HepG2 (cell line): ENCODE measurements around the gene CREBZF. TPM values are rescaled to one million over a fixed set of nuclear protein-coding genes. Genes with fewer than 3 reads are reported as not detected.

Experiments
- ARNT2 ChIP-seq: sonication (generic); formaldehyde crosslinking; IDR thresholded peaks from 2 replicates; pipeline ENCODE4 v1.8.0; 2022; ENCODE audit warnings: mild to moderate bottlenecking, low read depth, missing genetic modification reagents, moderate library complexity
- ASH2L ChIP-seq: fragments of 300-600, 200-600 bp; sonication (generic); IDR thresholded peaks from 2 replicates; pipeline ENCODE4 v1.7.0; 2017; ENCODE audit warnings: low read depth, mild to moderate bottlenecking, moderate library complexity, mixed read lengths, low read length; ENCODE audit not compliant: insufficient read length
- EEA1 ChIP-seq: sonication (generic); formaldehyde crosslinking; IDR thresholded peaks from 2 replicates; pipeline ENCODE4 v1.5.1; 2020; ENCODE audit warnings: mild to moderate bottlenecking, missing genetic modification reagents, borderline replicate concordance
- ESRRA ChIP-seq: sonication (generic); formaldehyde crosslinking; IDR thresholded peaks from 2 replicates; pipeline ENCODE4 v1.5.1; 2020; ENCODE audit warnings: mild to moderate bottlenecking, low read depth, missing genetic modification reagents
- HDAC2 ChIP-seq: sonication (generic); formaldehyde crosslinking; IDR thresholded peaks from 2 replicates; pipeline ENCODE4 v1.4.0; 2020; ENCODE audit warnings: missing genetic modification reagents
- KLF11 ChIP-seq: IDR thresholded peaks from 2 replicates; pipeline ENCODE4 v1.6.1; 2016; ENCODE audit warnings: missing compliant biosample characterization
- KLF15 ChIP-seq: sonication (generic); formaldehyde crosslinking; IDR thresholded peaks from 2 replicates; pipeline ENCODE4 v1.8.1; 2023; ENCODE audit warnings: borderline replicate concordance, mild to moderate bottlenecking, inconsistent platforms, missing genetic modification reagents, mixed read lengths
- MTA3 ChIP-seq: sonication (generic); formaldehyde crosslinking; IDR thresholded peaks from 2 replicates; pipeline ENCODE4 v1.4.0; 2020; ENCODE audit warnings: missing genetic modification reagents
- RFXANK ChIP-seq: IDR thresholded peaks from 2 replicates; pipeline ENCODE4 v1.6.1; 2016
- SMARCE1 ChIP-seq: fragments of 450-650 bp; IDR thresholded peaks from 2 replicates; pipeline ENCODE4 v1.6.1; 2017; ENCODE audit warnings: borderline replicate concordance
- TGIF2 ChIP-seq: IDR thresholded peaks from 2 replicates; pipeline ENCODE4 v1.6.1; 2016; ENCODE audit warnings: control low read depth, missing compliant biosample characterization
- TRIM24 ChIP-seq: sonication (generic); formaldehyde crosslinking; IDR thresholded peaks from 2 replicates; pipeline ENCODE4 v1.8.0; 2022; ENCODE audit warnings: mild to moderate bottlenecking, missing genetic modification reagents
- TSC22D2 ChIP-seq: sonication (generic); formaldehyde crosslinking; IDR thresholded peaks from 2 replicates; pipeline ENCODE4 v1.5.1; 2020; ENCODE audit warnings: missing genetic modification reagents, mild to moderate bottlenecking, borderline replicate concordance
- ZNF12 ChIP-seq: sonication (generic); formaldehyde crosslinking; IDR thresholded peaks from 2 replicates; pipeline ENCODE4 v1.5.0; 2020; ENCODE audit warnings: missing genetic modification reagents
- ZNF451 ChIP-seq: sonication (generic); formaldehyde crosslinking; IDR thresholded peaks from 2 replicates; pipeline ENCODE4 v1.5.0; 2020; ENCODE audit warnings: mild to moderate bottlenecking, missing genetic modification reagents
- ZNF543 ChIP-seq: sonication (generic); formaldehyde crosslinking; IDR thresholded peaks from 2 replicates; pipeline ENCODE4 v1.4.0; 2020; ENCODE audit warnings: mild to moderate bottlenecking, missing genetic modification reagents
- ZNF605 ChIP-seq: sonication (generic); formaldehyde crosslinking; IDR thresholded peaks from 2 replicates; pipeline ENCODE4 v1.8.0; 2022; ENCODE audit warnings: mild to moderate bottlenecking, missing genetic modification reagents
- ZNF781 ChIP-seq: sonication (generic); formaldehyde crosslinking; IDR thresholded peaks from 2 replicates; pipeline ENCODE4 v1.5.1; 2020; ENCODE audit warnings: borderline replicate concordance, mild to moderate bottlenecking, missing genetic modification reagents; ENCODE audit errors: not compliant biosample characterization
- ZNF839 ChIP-seq: sonication (generic); formaldehyde crosslinking; IDR thresholded peaks from 2 replicates; pipeline ENCODE4 v1.4.0; 2020; ENCODE audit warnings: missing genetic modification reagents, mild to moderate bottlenecking, borderline replicate concordance
- ZNF850 ChIP-seq: sonication (generic); formaldehyde crosslinking; conservative IDR thresholded peaks from 2 replicates; pipeline ENCODE4 v1.9.0; 2021; ENCODE audit warnings: mild to moderate bottlenecking, missing genetic modification reagents
- polyA plus RNA-seq, 8 experiments: library from polyadenylated mRNA; depleted of rRNA in 3 of 8; stranded (reverse) in 7 of 8; unstranded in 1 of 8; fragments of >200 nt; fragmentation: Illumina TruSeq in 4 of 8; extraction: Trizol in 4 of 8; gene quantifications; 2 replicates each; pipeline versions ENCODE4 v1.2.1 to v1.2.3, GENCODE V29; 2011 to 2016; ENCODE audit warnings: low read depth in 4 of 8, missing spikeins in 1 of 8, mixed read lengths in 1 of 8; ENCODE audit not compliant: insufficient read depth in 1 of 8
- total RNA-seq, 5 experiments: library from RNA; depleted of rRNA; stranded (reverse); fragments of >200 nt; fragmentation: Illumina TruSeq; extraction: Trizol; gene quantifications; 2 replicates each; pipeline ENCODE4 v1.2.3, GENCODE V29; 2016; ENCODE audit warnings: low read depth in 1 of 5
- TF ChIP-seq, protein P1 (sequence below): sonication (generic); formaldehyde crosslinking; IDR thresholded peaks from 2 replicates; pipeline ENCODE4 v1.4.0; 2020; ENCODE audit warnings: missing genetic modification reagents
- TF ChIP-seq, protein P2 (sequence below): sonication (generic); formaldehyde crosslinking; IDR thresholded peaks from 2 replicates; pipeline ENCODE4 v1.4.0; 2020; ENCODE audit warnings: missing genetic modification reagents, borderline replicate concordance
- TF ChIP-seq, protein P3 (sequence below): sonication (generic); formaldehyde crosslinking; IDR thresholded peaks from 2 replicates; pipeline ENCODE4 v1.4.0; 2020; ENCODE audit warnings: missing genetic modification reagents
- TF ChIP-seq, protein P4 (sequence below): sonication (generic); formaldehyde crosslinking; IDR thresholded peaks from 2 replicates; pipeline ENCODE4 v1.5.1; 2020; ENCODE audit warnings: missing genetic modification reagents, mild to moderate bottlenecking, borderline replicate concordance

The CREBZF gene
- total and polyA plus RNA-seq, 2 of the 13 experiments (the other 11 are each of a cell fraction or from before 2014, with no cell fraction given) = 30.6 to 43.1 TPM

DNA sequence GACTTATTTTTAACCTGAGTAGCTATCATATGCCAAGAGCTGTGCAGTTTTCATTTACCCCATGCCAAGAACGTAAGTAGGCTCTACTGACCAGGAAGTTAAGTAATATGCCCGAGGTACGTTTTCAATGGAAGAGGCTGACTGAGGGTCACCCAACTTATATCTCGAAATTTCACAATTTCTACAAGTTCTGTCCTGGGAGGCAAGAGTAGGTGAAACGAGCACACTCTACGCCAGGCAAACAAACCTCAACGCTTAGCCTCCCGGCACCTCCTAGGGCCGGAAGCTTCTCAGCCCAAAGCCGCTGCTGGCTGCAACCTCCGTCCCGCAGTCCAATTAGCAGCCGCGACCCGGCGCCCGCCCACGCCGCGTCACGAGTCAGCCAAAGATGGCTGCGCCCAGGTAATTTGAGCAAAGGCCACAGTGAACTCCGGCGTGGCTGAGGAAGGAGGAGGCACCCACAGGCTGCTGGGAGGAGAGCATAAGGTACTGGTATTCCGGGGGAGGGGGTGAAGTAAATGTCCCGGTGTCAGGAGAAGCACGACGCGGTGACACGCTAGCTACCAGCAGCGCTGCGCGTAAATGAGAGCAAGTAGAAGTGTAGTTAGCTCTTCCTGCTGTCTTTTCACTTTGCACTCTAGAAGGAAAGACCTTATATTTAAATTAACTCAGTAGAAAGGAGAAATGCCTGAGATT, 17.2 kb downstream of the CREBZF start, which contains the start of gene TMEM126A (continued):
- TF ChIP-seq TRIM24 = no peak
- no peak for TF ChIP-seq RFXANK (CRISPR knock-in tag)
- TF ChIP-seq, protein P1, sequence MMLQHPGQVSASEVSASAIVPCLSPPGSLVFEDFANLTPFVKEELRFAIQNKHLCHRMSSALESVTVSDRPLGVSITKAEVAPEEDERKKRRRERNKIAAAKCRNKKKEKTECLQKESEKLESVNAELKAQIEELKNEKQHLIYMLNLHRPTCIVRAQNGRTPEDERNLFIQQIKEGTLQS (CRISPR knock-in tag) = peak; percentile 9; the same call in 1 of the 2 replicates
- no peak; the same call in 1 of the 2 replicates for TF ChIP-seq ARNT2
- peak; percentile 89 for TF ChIP-seq ASH2L
- TF ChIP-seq ZNF605 = peak; percentile 91
- TF ChIP-seq TSC22D2 (CRISPR knock-in tag) = peak; percentile 81; the same call in 1 of the 2 replicates
- no peak for TF ChIP-seq ZNF839
- no peak for TF ChIP-seq ZNF543 (CRISPR knock-in tag)
- TF ChIP-seq, protein P2, sequence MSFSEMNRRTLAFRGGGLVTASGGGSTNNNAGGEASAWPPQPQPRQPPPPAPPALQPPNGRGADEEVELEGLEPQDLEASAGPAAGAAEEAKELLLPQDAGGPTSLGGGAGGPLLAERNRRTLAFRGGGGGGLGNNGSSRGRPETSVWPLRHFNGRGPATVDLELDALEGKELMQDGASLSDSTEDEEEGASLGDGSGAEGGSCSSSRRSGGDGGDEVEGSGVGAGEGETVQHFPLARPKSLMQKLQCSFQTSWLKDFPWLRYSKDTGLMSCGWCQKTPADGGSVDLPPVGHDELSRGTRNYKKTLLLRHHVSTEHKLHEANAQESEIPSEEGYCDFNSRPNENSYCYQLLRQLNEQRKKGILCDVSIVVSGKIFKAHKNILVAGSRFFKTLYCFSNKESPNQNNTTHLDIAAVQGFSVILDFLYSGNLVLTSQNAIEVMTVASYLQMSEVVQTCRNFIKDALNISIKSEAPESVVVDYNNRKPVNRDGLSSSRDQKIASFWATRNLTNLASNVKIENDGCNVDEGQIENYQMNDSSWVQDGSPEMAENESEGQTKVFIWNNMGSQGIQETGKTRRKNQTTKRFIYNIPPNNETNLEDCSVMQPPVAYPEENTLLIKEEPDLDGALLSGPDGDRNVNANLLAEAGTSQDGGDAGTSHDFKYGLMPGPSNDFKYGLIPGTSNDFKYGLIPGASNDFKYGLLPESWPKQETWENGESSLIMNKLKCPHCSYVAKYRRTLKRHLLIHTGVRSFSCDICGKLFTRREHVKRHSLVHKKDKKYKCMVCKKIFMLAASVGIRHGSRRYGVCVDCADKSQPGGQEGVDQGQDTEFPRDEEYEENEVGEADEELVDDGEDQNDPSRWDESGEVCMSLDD (CRISPR knock-in tag) = no peak
- TF ChIP-seq, protein P3, sequence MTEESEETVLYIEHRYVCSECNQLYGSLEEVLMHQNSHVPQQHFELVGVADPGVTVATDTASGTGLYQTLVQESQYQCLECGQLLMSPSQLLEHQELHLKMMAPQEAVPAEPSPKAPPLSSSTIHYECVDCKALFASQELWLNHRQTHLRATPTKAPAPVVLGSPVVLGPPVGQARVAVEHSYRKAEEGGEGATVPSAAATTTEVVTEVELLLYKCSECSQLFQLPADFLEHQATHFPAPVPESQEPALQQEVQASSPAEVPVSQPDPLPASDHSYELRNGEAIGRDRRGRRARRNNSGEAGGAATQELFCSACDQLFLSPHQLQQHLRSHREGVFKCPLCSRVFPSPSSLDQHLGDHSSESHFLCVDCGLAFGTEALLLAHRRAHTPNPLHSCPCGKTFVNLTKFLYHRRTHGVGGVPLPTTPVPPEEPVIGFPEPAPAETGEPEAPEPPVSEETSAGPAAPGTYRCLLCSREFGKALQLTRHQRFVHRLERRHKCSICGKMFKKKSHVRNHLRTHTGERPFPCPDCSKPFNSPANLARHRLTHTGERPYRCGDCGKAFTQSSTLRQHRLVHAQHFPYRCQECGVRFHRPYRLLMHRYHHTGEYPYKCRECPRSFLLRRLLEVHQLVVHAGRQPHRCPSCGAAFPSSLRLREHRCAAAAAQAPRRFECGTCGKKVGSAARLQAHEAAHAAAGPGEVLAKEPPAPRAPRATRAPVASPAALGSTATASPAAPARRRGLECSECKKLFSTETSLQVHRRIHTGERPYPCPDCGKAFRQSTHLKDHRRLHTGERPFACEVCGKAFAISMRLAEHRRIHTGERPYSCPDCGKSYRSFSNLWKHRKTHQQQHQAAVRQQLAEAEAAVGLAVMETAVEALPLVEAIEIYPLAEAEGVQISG (CRISPR knock-in tag) = peak; percentile 86
- TF ChIP-seq, protein P4, sequence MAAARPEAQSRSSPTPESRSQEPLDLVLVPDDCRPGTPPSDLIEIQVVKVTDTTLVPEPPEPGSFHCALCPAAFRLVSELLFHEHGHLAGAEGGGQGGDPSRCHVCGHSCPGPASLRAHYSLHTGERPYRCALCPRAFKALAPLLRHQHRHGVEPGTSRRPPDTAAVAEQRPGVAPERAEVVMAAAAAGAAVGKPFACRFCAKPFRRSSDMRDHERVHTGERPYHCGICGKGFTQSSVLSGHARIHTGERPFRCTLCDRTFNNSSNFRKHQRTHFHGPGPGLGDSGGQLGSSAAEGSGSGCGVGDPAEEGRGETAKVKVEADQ (CRISPR knock-in tag) = no peak
- peak; percentile 34; the same call in 1 of the 2 replicates for TF ChIP-seq ZNF451 (CRISPR knock-in tag)
- TF ChIP-seq ZNF850 (CRISPR knock-in tag) = no peak
- no peak for TF ChIP-seq MTA3 (CRISPR knock-in tag)
- no peak for TF ChIP-seq KLF15 (CRISPR knock-in tag)
- peak; percentile 81; the same call in 1 of the 2 replicates for TF ChIP-seq KLF11 (CRISPR knock-in tag)
- TF ChIP-seq HDAC2 = peak; percentile 74
- no peak for TF ChIP-seq EEA1 (CRISPR knock-in tag)
- no peak for TF ChIP-seq ESRRA (CRISPR knock-in tag)
- TF ChIP-seq SMARCE1 = no peak
- TF ChIP-seq ZNF781 (CRISPR knock-in tag) = peak; percentile 15
- peak; percentile 66 for TF ChIP-seq ZNF12 (CRISPR knock-in tag)
- no peak for TF ChIP-seq TGIF2 (CRISPR knock-in tag)
